K562 (cell line): ENCODE data around the gene ERICH2. TPM values are rescaled to one million over a fixed set of nuclear protein-coding genes. Genes with fewer than 3 reads are reported as not detected.
A peak's percentile ranks its signal among the peaks of the same experiment; 100 is the strongest.

Experiments used
- BCLAF1 ChIP-seq, 2 experiments: fragments of 450-650 bp in 1 of 2; IDR thresholded peaks; 2 replicates each; pipeline ENCODE4 v1.6.1; 2011 to 2017; ENCODE audit warnings: low read depth in 2 of 2, antibody characterized with exemption in 1 of 2, borderline replicate concordance in 1 of 2, low read length in 1 of 2, mild to moderate bottlenecking in 1 of 2, mixed read lengths in 1 of 2; ENCODE audit not compliant: control insufficient read depth in 1 of 2
- CHAMP1 ChIP-seq: fragments of 450-650 bp; IDR thresholded peaks from 2 replicates; pipeline ENCODE4 v1.6.1; 2016; ENCODE audit warnings: mild to moderate bottlenecking
- CXXC5 ChIP-seq: fragments of 250-450 bp; sonication (Bioruptor Pico); IDR thresholded peaks from 2 replicates; pipeline ENCODE4 v1.8.0; 2022; ENCODE audit warnings: inconsistent platforms, mild to moderate bottlenecking, moderate library complexity
- EWSR1 ChIP-seq: fragments of 450-650 bp; IDR thresholded peaks from 2 replicates; pipeline ENCODE4 v1.6.1; 2018; ENCODE audit warnings: borderline replicate concordance, mild to moderate bottlenecking, low read depth, moderate library complexity; ENCODE audit not compliant: partially characterized antibody
- FIP1L1 ChIP-seq: fragments of 200-400 bp; formaldehyde crosslinking; IDR thresholded peaks from 2 replicates; pipeline ENCODE4 v1.6.1; 2018; ENCODE audit warnings: mild to moderate bottlenecking, low read depth, low read length; ENCODE audit not compliant: poor library complexity, severe bottlenecking
- HDAC2 ChIP-seq: fragments of 450-650 bp; IDR thresholded peaks from 2 replicates; pipeline ENCODE4 v1.6.1; 2016; ENCODE audit warnings: mild to moderate bottlenecking
- PHF20 ChIP-seq: fragments of 450-650 bp; IDR thresholded peaks from 2 replicates; pipeline ENCODE4 v1.6.1; 2018; ENCODE audit not compliant: partially characterized antibody
- POLR3A ChIP-seq: IDR thresholded peaks from 2 replicates; pipeline ENCODE4 v1.6.1; 2011; ENCODE audit warnings: borderline replicate concordance, mild to moderate bottlenecking, moderate library complexity; ENCODE audit not compliant: insufficient read length, insufficient read depth; ENCODE audit errors: extremely low read depth
- SMAD4 ChIP-seq: fragments of 250-450 bp; sonication (Bioruptor Pico); conservative IDR thresholded peaks from 2 replicates; pipeline ENCODE4 v1.8.0; 2021; ENCODE audit warnings: inconsistent platforms, mild to moderate bottlenecking, moderate library complexity
- TBL1XR1 ChIP-seq, 2 experiments: IDR thresholded peaks; 2 replicates each; pipeline ENCODE4 v1.6.1; 2012; ENCODE audit warnings: improper control_type of control experiment in 2 of 2, low read length in 2 of 2, mild to moderate bottlenecking in 1 of 2
- TEAD2 ChIP-seq: fragments of 450-650 bp; IDR thresholded peaks from 2 replicates; pipeline ENCODE4 v1.6.1; 2016; ENCODE audit warnings: missing genetic modification characterization, control low read depth, missing compliant biosample characterization
- TSC22D4 ChIP-seq: fragments of 450-650 bp; IDR thresholded peaks from 2 replicates; pipeline ENCODE4 v1.6.1; 2016; ENCODE audit warnings: missing genetic modification characterization, missing biosample characterization, control low read depth
- ZNF23 ChIP-seq: fragments of 250-450 bp; sonication (Bioruptor Pico); IDR thresholded peaks from 2 replicates; pipeline ENCODE4 v1.4.0; 2020; ENCODE audit warnings: mild to moderate bottlenecking
- ZNF444 ChIP-seq: fragments of 250-450 bp; sonication (Bioruptor Pico); IDR thresholded peaks from 2 replicates; pipeline ENCODE4 v1.4.0; 2020; ENCODE audit warnings: mild to moderate bottlenecking, moderate library complexity
- polyA plus RNA-seq, 8 experiments: library from polyadenylated mRNA; depleted of rRNA in 4 of 8; stranded (reverse) in 5 of 8; unstranded in 3 of 8; fragments of >200 nt; fragmentation: Nextera tagmentation in 2 of 8; fragmentation: Illumina TruSeq in 1 of 8; extraction: Ambion mirVana in 2 of 8; extraction: Trizol in 1 of 8; gene quantifications; 2 replicates each; pipeline versions ENCODE4 v1.2.1 to v1.2.3, GENCODE V29; 2011 to 2014; ENCODE audit warnings: inconsistent platforms in 1 of 8, missing spikeins in 1 of 8
- total RNA-seq, 7 experiments: library from RNA; depleted of rRNA in 6 of 7; stranded (reverse); fragments of >200 nt in 6 of 7; fragmentation: Illumina TruSeq in 2 of 7; extraction: Trizol in 2 of 7; gene quantifications; 2 replicates each; pipeline versions ENCODE4 v1.2.1 to v1.2.3, GENCODE V29; 2011 to 2021; ENCODE audit warnings: low replicate concordance in 1 of 7
- TF ChIP-seq, protein P1 (sequence below): sonication (generic); formaldehyde crosslinking; IDR thresholded peaks from 2 replicates; pipeline ENCODE4 v1.8.0; 2022; ENCODE audit warnings: mild to moderate bottlenecking, missing genetic modification reagents
- TF ChIP-seq, protein P2 (sequence below): fragments of 250-450 bp; sonication (Bioruptor Pico); IDR thresholded peaks from 2 replicates; pipeline ENCODE4 v1.5.0; 2021

ERICH2 gene
- total and polyA plus RNA-seq, 9 of the 15 experiments (the other 6 are each of a cell fraction or from before 2014, with no cell fraction given), result 0.85 to 2.4 (median 1.6) TPM

GRCh38 chr2:170845343-170845742 lies 75.2 kb downstream of the ERICH2 start (continued):
- TF ChIP-seq BCLAF1 (IDR thresholded peaks at IDR 0.05; ENCODE audit: borderline replicate concordance in 1 of 2, control insufficient read depth in 1 of 2, low read depth in 2 of 2, low read length in 1 of 2), result no peak
- TF ChIP-seq HDAC2, result no peak
- TF ChIP-seq FIP1L1, result no peak
- TF ChIP-seq ZNF23 (CRISPR knock-in tag), result no peak
- TF ChIP-seq POLR3A, result no peak
- no peak for TF ChIP-seq TBL1XR1 (IDR thresholded peaks at IDR 0.05; ENCODE audit: low read length in 2 of 2)
- TF ChIP-seq, protein P1, sequence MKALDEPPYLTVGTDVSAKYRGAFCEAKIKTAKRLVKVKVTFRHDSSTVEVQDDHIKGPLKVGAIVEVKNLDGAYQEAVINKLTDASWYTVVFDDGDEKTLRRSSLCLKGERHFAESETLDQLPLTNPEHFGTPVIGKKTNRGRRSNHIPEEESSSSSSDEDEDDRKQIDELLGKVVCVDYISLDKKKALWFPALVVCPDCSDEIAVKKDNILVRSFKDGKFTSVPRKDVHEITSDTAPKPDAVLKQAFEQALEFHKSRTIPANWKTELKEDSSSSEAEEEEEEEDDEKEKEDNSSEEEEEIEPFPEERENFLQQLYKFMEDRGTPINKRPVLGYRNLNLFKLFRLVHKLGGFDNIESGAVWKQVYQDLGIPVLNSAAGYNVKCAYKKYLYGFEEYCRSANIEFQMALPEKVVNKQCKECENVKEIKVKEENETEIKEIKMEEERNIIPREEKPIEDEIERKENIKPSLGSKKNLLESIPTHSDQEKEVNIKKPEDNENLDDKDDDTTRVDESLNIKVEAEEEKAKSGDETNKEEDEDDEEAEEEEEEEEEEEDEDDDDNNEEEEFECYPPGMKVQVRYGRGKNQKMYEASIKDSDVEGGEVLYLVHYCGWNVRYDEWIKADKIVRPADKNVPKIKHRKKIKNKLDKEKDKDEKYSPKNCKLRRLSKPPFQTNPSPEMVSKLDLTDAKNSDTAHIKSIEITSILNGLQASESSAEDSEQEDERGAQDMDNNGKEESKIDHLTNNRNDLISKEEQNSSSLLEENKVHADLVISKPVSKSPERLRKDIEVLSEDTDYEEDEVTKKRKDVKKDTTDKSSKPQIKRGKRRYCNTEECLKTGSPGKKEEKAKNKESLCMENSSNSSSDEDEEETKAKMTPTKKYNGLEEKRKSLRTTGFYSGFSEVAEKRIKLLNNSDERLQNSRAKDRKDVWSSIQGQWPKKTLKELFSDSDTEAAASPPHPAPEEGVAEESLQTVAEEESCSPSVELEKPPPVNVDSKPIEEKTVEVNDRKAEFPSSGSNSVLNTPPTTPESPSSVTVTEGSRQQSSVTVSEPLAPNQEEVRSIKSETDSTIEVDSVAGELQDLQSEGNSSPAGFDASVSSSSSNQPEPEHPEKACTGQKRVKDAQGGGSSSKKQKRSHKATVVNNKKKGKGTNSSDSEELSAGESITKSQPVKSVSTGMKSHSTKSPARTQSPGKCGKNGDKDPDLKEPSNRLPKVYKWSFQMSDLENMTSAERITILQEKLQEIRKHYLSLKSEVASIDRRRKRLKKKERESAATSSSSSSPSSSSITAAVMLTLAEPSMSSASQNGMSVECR (CRISPR knock-in tag), result no peak
- no peak for TF ChIP-seq SMAD4 (CRISPR knock-in tag)
- peak; percentile 72; the same call in 1 of the 2 replicates for TF ChIP-seq CHAMP1
- peak; percentile 66 for TF ChIP-seq PHF20
- no peak for TF ChIP-seq ZNF444 (CRISPR knock-in tag)
- TF ChIP-seq CXXC5 (CRISPR knock-in tag), result peak; percentile 43; the same call in 1 of the 2 replicates
- TF ChIP-seq TSC22D4 (tag), result no peak
- TF ChIP-seq, protein P2, sequence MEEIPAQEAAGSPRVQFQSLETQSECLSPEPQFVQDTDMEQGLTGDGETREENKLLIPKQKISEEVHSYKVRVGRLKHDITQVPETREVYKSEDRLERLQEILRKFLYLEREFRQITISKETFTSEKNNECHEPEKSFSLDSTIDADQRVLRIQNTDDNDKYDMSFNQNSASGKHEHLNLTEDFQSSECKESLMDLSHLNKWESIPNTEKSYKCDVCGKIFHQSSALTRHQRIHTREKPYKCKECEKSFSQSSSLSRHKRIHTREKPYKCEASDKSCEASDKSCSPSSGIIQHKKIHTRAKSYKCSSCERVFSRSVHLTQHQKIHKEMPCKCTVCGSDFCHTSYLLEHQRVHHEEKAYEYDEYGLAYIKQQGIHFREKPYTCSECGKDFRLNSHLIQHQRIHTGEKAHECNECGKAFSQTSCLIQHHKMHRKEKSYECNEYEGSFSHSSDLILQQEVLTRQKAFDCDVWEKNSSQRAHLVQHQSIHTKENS (CRISPR knock-in tag), result no peak
- TF ChIP-seq TEAD2 (tag), result no peak
- TF ChIP-seq EWSR1, result no peak
